ENCODE measurements around the gene ENPP7.

ENPP7 gene

GRCh38 chr17:79743614-79744013 lies 12.9 kb downstream of the ENPP7 start:
- H3K27ac ChIP-seq (ENCODE audit: low read depth, low read length) = no peak overlapping the region

GRCh38 chr17:79745641-79746105 lies 14.9 kb downstream of the ENPP7 start:
- Histone ChIP-seq H3K36me3 (ENCODE audit: low read length) (no peaks in the 10 kb centered on the region), H3K27ac (ENCODE audit: low read depth, low read length) (no peak overlapping the region), H3K27me3 (ENCODE audit: low read length) (no peaks in the 10 kb centered on the region), H3K4me2 (ENCODE audit: low read depth, low read length, poor library complexity, severe bottlenecking) (no peak overlapping the region), H3F3A (ENCODE audit: insufficient read depth) (no peaks in the 10 kb centered on the region), H3K9me2 (replicated peaks; ENCODE audit: insufficient read depth, low read length) (no peaks in the 10 kb centered on the region), H3K9ac (ENCODE audit: low read length) (no peak overlapping the region), H3K4me3 (ENCODE audit: insufficient read depth, low read length, poor library complexity, severe bottlenecking) (no peak overlapping the region), H3K79me2 (ENCODE audit: insufficient read depth, low read length) (no peaks in the 10 kb centered on the region), H3K9me3 (ENCODE audit: insufficient read depth, low read length) (no peaks in the 10 kb centered on the region), H2AFZ (ENCODE audit: low read depth, low read length, severe bottlenecking) (no peak overlapping the region), H4K20me1 (ENCODE audit: low read depth, low read length) (no peaks in the 10 kb centered on the region)
- TF ChIP-seq EZH2phosphoT487 (conservative IDR thresholded peaks at IDR 0.05; ENCODE audit: low read length) (no peak), CTCF (IDR thresholded peaks at IDR 0.05; ENCODE audit: insufficient read depth, low read length, poor library complexity, severe bottlenecking) (no peak)

More at GRCh38 chr17:79743614-79744013, 12.9 kb downstream of the ENPP7 start:
- Histone ChIP-seq H3K79me2 (ENCODE audit: insufficient read depth, low read length) (no peaks in the 10 kb centered on the region), H3K9me2 (replicated peaks; ENCODE audit: insufficient read depth, low read length) (no peaks in the 10 kb centered on the region), H3K4me2 (ENCODE audit: low read depth, low read length, poor library complexity, severe bottlenecking) (no peak overlapping the region), H3K27me3 (ENCODE audit: low read length) (no peaks in the 10 kb centered on the region), H4K20me1 (ENCODE audit: low read depth, low read length) (no peaks in the 10 kb centered on the region), H3K9me3 (ENCODE audit: insufficient read depth, low read length) (no peaks in the 10 kb centered on the region), H3K4me3 (ENCODE audit: insufficient read depth, low read length, poor library complexity, severe bottlenecking) (no peak overlapping the region), H3F3A (ENCODE audit: insufficient read depth) (no peaks in the 10 kb centered on the region), H3K9ac (ENCODE audit: low read length) (no peak overlapping the region), H2AFZ (ENCODE audit: low read depth, low read length, severe bottlenecking) (no peak overlapping the region), H3K36me3 (ENCODE audit: low read length) (no peaks in the 10 kb centered on the region)
- TF ChIP-seq CTCF (IDR thresholded peaks at IDR 0.05; ENCODE audit: insufficient read depth, low read length, poor library complexity, severe bottlenecking) = no peak

GRCh38 chr17:79746889-79747507 lies 16.3 kb downstream of the ENPP7 start:
- H3K9ac ChIP-seq (ENCODE audit: low read length) = no peak overlapping the region
- no peaks in the 10 kb centered on the region for H3K27me3 ChIP-seq (ENCODE audit: low read length)

More at GRCh38 chr17:79746889-79747507, 16.3 kb downstream of the ENPP7 start:
- Histone ChIP-seq H4K20me1 (ENCODE audit: low read depth, low read length) (no peaks in the 10 kb centered on the region), H3K4me3 (ENCODE audit: insufficient read depth, low read length, poor library complexity, severe bottlenecking) (no peak overlapping the region), H3K36me3 (ENCODE audit: low read length) (no peaks in the 10 kb centered on the region), H3K79me2 (ENCODE audit: insufficient read depth, low read length) (no peaks in the 10 kb centered on the region), H3K4me2 (ENCODE audit: low read depth, low read length, poor library complexity, severe bottlenecking) (no peak overlapping the region), H3K9me3 (ENCODE audit: insufficient read depth, low read length) (no peaks in the 10 kb centered on the region), H3F3A (ENCODE audit: insufficient read depth) (no peaks in the 10 kb centered on the region), H2AFZ (ENCODE audit: low read depth, low read length, severe bottlenecking) (no peak overlapping the region), H3K9me2 (replicated peaks; ENCODE audit: insufficient read depth, low read length) (no peaks in the 10 kb centered on the region), H3K27ac (ENCODE audit: low read depth, low read length) (no peak overlapping the region)
- TF ChIP-seq CTCF (IDR thresholded peaks at IDR 0.05; ENCODE audit: insufficient read depth, low read length, poor library complexity, severe bottlenecking) (no peak), EZH2phosphoT487 (conservative IDR thresholded peaks at IDR 0.05; ENCODE audit: low read length) (no peak)
